ENCODE measurements around the gene KRTAP2-1.
"Not testable (repeated sequence)": the region's sequence is repeated elsewhere in the genome, so short reads cannot be mapped to it uniquely, and the experiment has no call there.

DNA sequence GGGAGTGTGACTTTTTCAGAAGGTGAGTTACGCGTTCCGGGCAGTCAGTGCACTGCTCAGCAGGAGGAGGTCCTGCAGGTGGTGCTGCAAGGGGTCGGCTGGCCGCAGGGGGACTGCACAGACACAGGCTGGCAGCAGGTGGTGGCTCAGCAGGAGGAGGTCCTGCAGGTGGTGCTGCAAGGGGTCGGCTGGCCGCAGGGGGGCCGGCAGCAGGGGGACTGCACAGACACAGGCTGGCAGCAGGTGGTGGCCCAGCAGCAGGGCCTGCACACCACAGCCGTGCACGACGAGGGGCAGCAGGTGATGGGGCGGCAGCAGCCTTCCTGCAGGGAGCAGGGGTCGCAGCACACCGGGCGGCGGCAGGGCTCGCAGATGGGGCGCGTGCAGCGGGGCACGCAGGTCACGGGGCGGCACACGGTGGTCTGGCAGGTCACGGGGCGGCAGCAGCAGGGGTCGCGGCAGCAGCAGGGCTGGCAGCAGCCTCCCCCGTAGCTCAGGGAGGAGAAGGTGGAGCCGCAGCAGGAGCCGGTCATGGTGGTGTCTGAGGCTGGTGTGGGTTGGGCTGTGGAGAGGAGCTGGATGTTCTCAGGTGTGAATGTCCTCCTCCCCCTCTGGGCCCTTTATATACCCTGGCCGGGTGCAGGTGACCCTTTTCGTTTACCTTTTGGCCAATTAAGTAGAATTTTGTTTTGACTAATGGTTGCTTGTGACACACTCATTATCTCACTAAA lies at the start of gene KRTAP2-1:
- TF ChIP-seq POLR2A (IDR thresholded peaks at IDR 0.05; ENCODE audit: low read length); GATA1 (IDR thresholded peaks at IDR 0.05; ENCODE audit: low read depth, low read length): not testable (repeated sequence)
